ENCODE data around the gene PHF21B.

Gene PHF21B

GRCh38 chr22:44999687-45000086 lies 10.1 kb downstream of the PHF21B start:
- TF ChIP-seq, protein P1, sequence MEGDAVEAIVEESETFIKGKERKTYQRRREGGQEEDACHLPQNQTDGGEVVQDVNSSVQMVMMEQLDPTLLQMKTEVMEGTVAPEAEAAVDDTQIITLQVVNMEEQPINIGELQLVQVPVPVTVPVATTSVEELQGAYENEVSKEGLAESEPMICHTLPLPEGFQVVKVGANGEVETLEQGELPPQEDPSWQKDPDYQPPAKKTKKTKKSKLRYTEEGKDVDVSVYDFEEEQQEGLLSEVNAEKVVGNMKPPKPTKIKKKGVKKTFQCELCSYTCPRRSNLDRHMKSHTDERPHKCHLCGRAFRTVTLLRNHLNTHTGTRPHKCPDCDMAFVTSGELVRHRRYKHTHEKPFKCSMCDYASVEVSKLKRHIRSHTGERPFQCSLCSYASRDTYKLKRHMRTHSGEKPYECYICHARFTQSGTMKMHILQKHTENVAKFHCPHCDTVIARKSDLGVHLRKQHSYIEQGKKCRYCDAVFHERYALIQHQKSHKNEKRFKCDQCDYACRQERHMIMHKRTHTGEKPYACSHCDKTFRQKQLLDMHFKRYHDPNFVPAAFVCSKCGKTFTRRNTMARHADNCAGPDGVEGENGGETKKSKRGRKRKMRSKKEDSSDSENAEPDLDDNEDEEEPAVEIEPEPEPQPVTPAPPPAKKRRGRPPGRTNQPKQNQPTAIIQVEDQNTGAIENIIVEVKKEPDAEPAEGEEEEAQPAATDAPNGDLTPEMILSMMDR (IDR thresholded peaks at IDR 0.05): no peak
- Histone ChIP-seq H3K4me1 (no peaks in the 10 kb centered on the region), H3K9me3 (no peaks in the 10 kb centered on the region), H3K36me3 (no peaks in the 10 kb centered on the region), H3K27me3 (peaks cover 0 to 68% of the 10 kb centered on the region in 2 donors), H3K4me3 (no peak overlapping the region), H3K27ac (no peak overlapping the region)
- intact Hi-C loops (cut with DNase I; ENCODE audit: low total_unique reads): no loop called here
- DNase-seq: no peak

DNA sequence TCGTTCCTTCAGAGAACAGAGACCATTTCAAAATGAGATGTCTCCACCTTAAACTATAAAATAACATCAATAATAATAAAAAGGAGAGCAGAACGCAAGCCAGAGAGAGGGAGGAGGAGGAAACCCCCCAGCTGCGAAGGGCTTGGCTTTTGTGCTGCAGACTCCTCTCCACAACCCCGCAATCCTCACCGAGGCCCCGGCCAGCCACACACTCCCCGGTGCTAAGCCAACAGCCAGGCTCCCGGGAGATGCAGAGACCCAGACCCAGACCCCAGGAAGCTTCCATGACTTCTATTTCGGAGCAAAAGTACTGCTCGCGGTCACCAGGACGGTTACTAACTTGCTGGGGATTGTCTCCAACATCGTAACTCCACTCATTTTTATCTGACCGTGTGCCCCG lies 10.6 kb downstream of the PHF21B start:
- intact Hi-C loops (cut with DNase I; ENCODE audit: low total_unique reads): no loop called here
- no peak for DNase-seq
- TF ChIP-seq, protein P1 (IDR thresholded peaks at IDR 0.05): no peak
- peaks cover 0 to 63% of the 10 kb centered on the region in 2 donors for H3K27me3 ChIP-seq
- no peaks in the 10 kb centered on the region for H3K4me1 ChIP-seq
- no peak overlapping the region for H3K4me3 ChIP-seq
- H3K9me3 ChIP-seq: no peaks in the 10 kb centered on the region
- H3K36me3 ChIP-seq: no peaks in the 10 kb centered on the region
- no peak overlapping the region for H3K27ac ChIP-seq

- Histone ChIP-seq H3K9me3 (no peaks in the 10 kb centered on the region), H3K27me3 (peaks cover 0 to 54% of the 10 kb centered on the region in 2 donors), H3K4me1 (no peaks in the 10 kb centered on the region), H3K36me3 (no peaks in the 10 kb centered on the region), H3K27ac (no peak overlapping the region), H3K4me3 (no peak overlapping the region)
- no peak for DNase-seq
- TF ChIP-seq, protein P1 (IDR thresholded peaks at IDR 0.05): no peak
- intact Hi-C loops (cut with DNase I; ENCODE audit: low total_unique reads): no loop called here
Observed at GRCh38 chr22:44998296-44998695, 11.5 kb downstream of the PHF21B start.

DNA sequence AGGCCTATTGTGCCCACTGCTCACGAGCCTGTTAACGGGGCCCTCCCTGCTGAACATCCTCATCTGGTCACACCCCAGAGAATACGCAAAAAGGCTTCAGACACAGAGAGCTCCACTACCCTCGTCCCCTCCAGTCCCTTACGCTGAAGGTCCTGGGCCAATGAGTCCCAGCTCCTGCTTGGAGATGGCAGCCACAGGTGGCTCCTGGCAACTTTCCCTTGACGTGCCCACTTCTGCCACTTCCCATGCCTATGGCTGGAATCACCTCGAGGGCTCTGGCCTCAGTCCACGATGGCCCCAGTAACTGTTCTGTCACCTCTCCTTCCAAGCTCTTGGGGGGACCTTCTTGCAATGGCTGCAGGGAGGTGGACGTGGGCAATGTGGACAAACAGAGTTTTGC lies 12.7 kb downstream of the PHF21B start:
- DNase-seq: no peak
- no peaks in the 10 kb centered on the region for H3K4me1 ChIP-seq
- H3K27ac ChIP-seq: no peak overlapping the region
- no peaks in the 10 kb centered on the region for H3K9me3 ChIP-seq
- H3K4me3 ChIP-seq: no peak overlapping the region
- H3K36me3 ChIP-seq: no peaks in the 10 kb centered on the region
- TF ChIP-seq, protein P1 (IDR thresholded peaks at IDR 0.05): no peak
- intact Hi-C loops (cut with DNase I; ENCODE audit: low total_unique reads): no loop called here
- peaks cover 0 to 50% of the 10 kb centered on the region in 2 donors for H3K27me3 ChIP-seq

DNA sequence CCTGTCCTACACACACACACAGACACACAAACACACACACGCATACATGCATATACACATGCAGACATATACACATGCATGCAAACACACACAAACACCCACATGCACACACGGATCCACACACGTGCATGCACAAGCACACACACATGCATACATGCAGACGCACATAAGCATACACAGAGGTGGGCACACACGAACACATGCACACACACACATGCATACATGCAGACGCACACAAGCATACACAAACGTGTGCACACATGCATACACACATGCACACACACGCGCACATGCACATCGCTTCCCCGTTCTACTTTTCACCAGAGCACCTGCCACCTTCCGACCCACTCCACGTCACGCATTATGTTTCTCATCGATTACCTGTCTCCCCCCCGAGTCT lies 13.2 kb downstream of the PHF21B start:
- TF ChIP-seq, protein P1 (IDR thresholded peaks at IDR 0.05): no peak
- Histone ChIP-seq H3K9me3 (no peaks in the 10 kb centered on the region), H3K27ac (no peak overlapping the region), H3K36me3 (no peaks in the 10 kb centered on the region), H3K27me3 (peaks cover 0 to 50% of the 10 kb centered on the region in 2 donors), H3K4me3 (no peak overlapping the region), H3K4me1 (no peaks in the 10 kb centered on the region)
- intact Hi-C loops (cut with DNase I; ENCODE audit: low total_unique reads): no loop called here
- no peak for DNase-seq

GRCh38 chr22:44996120-44996519 lies 13.7 kb downstream of the PHF21B start:
- TF ChIP-seq, protein P1 (IDR thresholded peaks at IDR 0.05): no peak
- no peak for DNase-seq
- intact Hi-C loops (cut with DNase I; ENCODE audit: low total_unique reads): no loop called here
- H3K36me3 ChIP-seq: no peaks in the 10 kb centered on the region
- H3K9me3 ChIP-seq: no peaks in the 10 kb centered on the region
- no peaks in the 10 kb centered on the region for H3K4me1 ChIP-seq
- H3K27me3 ChIP-seq: peaks cover 0 to 52% of the 10 kb centered on the region in 2 donors
- no peak overlapping the region for H3K27ac ChIP-seq
- no peak overlapping the region for H3K4me3 ChIP-seq

Measured in tibial artery (tissue), 4 donors.